Islet precursor cell (in vitro differentiated cells): ENCODE results near the gene OR10V1.

Experiments used
- DNase-seq: peaks from one replicate; pipeline ENCODE4 v3.0.0-alpha.2; 2018

OR10V1 gene

GRCh38 chr11:59667812-59668187 is 45.8 kb downstream of the OR10V1 start:
- no peak for DNase-seq

- no peak for DNase-seq
These were observed 46.7 kb downstream of the OR10V1 start for GRCh38 chr11:59666969-59667368.
